WTC11 (cell line): ENCODE data around the gene NUAK1. TPM values are rescaled to one million over a fixed set of nuclear protein-coding genes. Genes with fewer than 3 reads are reported as not detected.

Source experiments
- ATAC-seq: fragments of 200-7000 bp; cut with Tn5 transposase; 2 replicates; pipeline ENCODE4 v1.10.0; 2021; ENCODE audit warnings: mild to moderate bottlenecking, moderate library complexity
- CTCF ChIA-PET: fragments of 300-600 bp; sonication (Branson Sonifier 250); formaldehyde crosslinking; loops from one replicate; lab custom pipeline; 2021; ENCODE audit warnings: antibody characterized with exemption; lab: Charles Lee
- POLR2A ChIA-PET: fragments of 350-600 bp; sonication (Branson Sonifier 250); formaldehyde crosslinking; loops from one replicate; lab custom pipeline; 2021; ENCODE audit warnings: antibody characterized with exemption; lab: Charles Lee
- DNase-seq: peaks from one replicate; pipeline ENCODE4 v3.0.0; 2021; ENCODE audit warnings: low spot score
- H3K27ac Mint-ChIP-seq: 2 replicates; pipeline ENCODE4 v1.8.0; 2021; ENCODE audit warnings: mixed read lengths
- H3K27me3 Mint-ChIP-seq: 2 replicates; pipeline ENCODE4 v1.8.0; 2021; ENCODE audit warnings: low read depth, mild to moderate bottlenecking, moderate library complexity, mixed read lengths
- H3K36me3 Mint-ChIP-seq: 2 replicates; pipeline ENCODE4 v1.8.0; 2021; ENCODE audit warnings: mixed read lengths
- H3K4me1 Mint-ChIP-seq: 2 replicates; pipeline ENCODE4 v1.8.0; 2022; ENCODE audit warnings: mixed read lengths
- H3K4me3 Mint-ChIP-seq: 2 replicates; pipeline ENCODE4 v1.8.0; 2021; ENCODE audit warnings: mild to moderate bottlenecking, moderate library complexity, mixed read lengths
- H3K9me3 Mint-ChIP-seq: 2 replicates; pipeline ENCODE4 v1.8.0; 2021; ENCODE audit warnings: mixed read lengths
- AFF4 ChIP-seq: sonication (generic); formaldehyde crosslinking; IDR thresholded peaks from 2 replicates; pipeline ENCODE4 v1.8.1; 2023; ENCODE audit warnings: mild to moderate bottlenecking, missing genetic modification reagents, borderline replicate concordance
- ATF1 ChIP-seq: sonication (generic); formaldehyde crosslinking; IDR thresholded peaks from 2 replicates; pipeline ENCODE4 v1.8.1; 2023; ENCODE audit warnings: mild to moderate bottlenecking, moderate library complexity, missing genetic modification reagents
- JAZF1 ChIP-seq: fragments of 250-450 bp; sonication (Bioruptor Pico); IDR thresholded peaks from 2 replicates; pipeline ENCODE4 v1.9.0; 2021; ENCODE audit warnings: moderate library complexity, mild to moderate bottlenecking, inconsistent platforms
- NR3C1 ChIP-seq: sonication (generic); formaldehyde crosslinking; conservative IDR thresholded peaks from 2 replicates; pipeline ENCODE4 v1.8.1; 2023; ENCODE audit warnings: low read depth, mild to moderate bottlenecking, missing genetic modification reagents
- PRDM15 ChIP-seq: sonication (generic); formaldehyde crosslinking; IDR thresholded peaks from 2 replicates; pipeline ENCODE4 v1.8.0; 2022; ENCODE audit warnings: missing genetic modification reagents
- PRRX2 ChIP-seq: fragments of 250-450 bp; sonication (Bioruptor Pico); IDR thresholded peaks from 2 replicates; pipeline ENCODE4 v1.8.0; 2021; ENCODE audit warnings: mild to moderate bottlenecking
- RORB ChIP-seq: fragments of 250-450 bp; sonication (Bioruptor Pico); IDR thresholded peaks from 2 replicates; pipeline ENCODE4 v1.9.0; 2021; ENCODE audit warnings: mild to moderate bottlenecking
- SOX15 ChIP-seq: fragments of 250-450 bp; sonication (Bioruptor Pico); IDR thresholded peaks from 2 replicates; pipeline ENCODE4 v1.9.0; 2021; ENCODE audit warnings: mild to moderate bottlenecking
- USF2 ChIP-seq: sonication (generic); formaldehyde crosslinking; IDR thresholded peaks from 2 replicates; pipeline ENCODE4 v1.8.1; 2023; ENCODE audit warnings: mild to moderate bottlenecking, missing genetic modification reagents, moderate library complexity
- ZBTB43 ChIP-seq: sonication (generic); formaldehyde crosslinking; IDR thresholded peaks from 2 replicates; pipeline ENCODE4 v1.8.1; 2023; ENCODE audit warnings: mild to moderate bottlenecking, missing genetic modification reagents
- ZNF121 ChIP-seq: sonication (generic); formaldehyde crosslinking; IDR thresholded peaks from 2 replicates; pipeline ENCODE4 v1.8.0; 2023; ENCODE audit warnings: missing genetic modification reagents
- ZNF671 ChIP-seq: fragments of 250-450 bp; sonication (Bioruptor Pico); IDR thresholded peaks from 2 replicates; pipeline ENCODE4 v1.8.0; 2021; ENCODE audit warnings: mild to moderate bottlenecking
- total RNA-seq: library from RNA; stranded (reverse); gene quantifications from 3 replicates; pipeline ENCODE4 v1.2.3, GENCODE V29; 2021
- TF ChIP-seq, protein P1 (sequence below): sonication (generic); formaldehyde crosslinking; IDR thresholded peaks from 2 replicates; pipeline ENCODE4 v1.8.1; 2022; ENCODE audit warnings: mild to moderate bottlenecking, moderate library complexity, missing genetic modification reagents
- TF ChIP-seq, protein P2 (sequence below): fragments of 250-450 bp; sonication (Bioruptor Pico); IDR thresholded peaks from 2 replicates; pipeline ENCODE4 v1.9.0; 2021; ENCODE audit warnings: mild to moderate bottlenecking, borderline replicate concordance

The NUAK1 gene
- total RNA-seq, 1 experiment from 2014 or later = 15.9 TPM

- peaks cover 4% of the 10 kb centered on the region for H3K9me3 Mint-ChIP-seq
- peaks cover 14% of the 10 kb centered on the region for H3K4me1 Mint-ChIP-seq
- H3K4me3 Mint-ChIP-seq = no peak overlapping the region
- DNase-seq = no peak
- H3K27ac Mint-ChIP-seq = no peak overlapping the region
- no peaks in the 10 kb centered on the region for H3K27me3 Mint-ChIP-seq
- no peak for ATAC-seq
- ChIA-PET POLR2A (no interaction called here), CTCF (no interaction called here)
- TF ChIP-seq, protein P1, sequence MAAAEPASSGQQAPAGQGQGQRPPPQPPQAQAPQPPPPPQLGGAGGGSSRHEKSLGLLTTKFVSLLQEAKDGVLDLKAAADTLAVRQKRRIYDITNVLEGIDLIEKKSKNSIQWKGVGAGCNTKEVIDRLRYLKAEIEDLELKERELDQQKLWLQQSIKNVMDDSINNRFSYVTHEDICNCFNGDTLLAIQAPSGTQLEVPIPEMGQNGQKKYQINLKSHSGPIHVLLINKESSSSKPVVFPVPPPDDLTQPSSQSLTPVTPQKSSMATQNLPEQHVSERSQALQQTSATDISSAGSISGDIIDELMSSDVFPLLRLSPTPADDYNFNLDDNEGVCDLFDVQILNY (CRISPR knock-in tag) = no peak
- no peak for TF ChIP-seq USF2 (CRISPR knock-in tag)
- TF ChIP-seq ZNF121 (CRISPR knock-in tag) = no peak
- TF ChIP-seq AFF4 = no peak
- no peak for TF ChIP-seq JAZF1 (CRISPR knock-in tag)
- no peaks in the 10 kb centered on the region for H3K36me3 Mint-ChIP-seq
Observed at GRCh38 chr12:106049546-106049945, 89.2 kb downstream of the NUAK1 start.

DNA sequence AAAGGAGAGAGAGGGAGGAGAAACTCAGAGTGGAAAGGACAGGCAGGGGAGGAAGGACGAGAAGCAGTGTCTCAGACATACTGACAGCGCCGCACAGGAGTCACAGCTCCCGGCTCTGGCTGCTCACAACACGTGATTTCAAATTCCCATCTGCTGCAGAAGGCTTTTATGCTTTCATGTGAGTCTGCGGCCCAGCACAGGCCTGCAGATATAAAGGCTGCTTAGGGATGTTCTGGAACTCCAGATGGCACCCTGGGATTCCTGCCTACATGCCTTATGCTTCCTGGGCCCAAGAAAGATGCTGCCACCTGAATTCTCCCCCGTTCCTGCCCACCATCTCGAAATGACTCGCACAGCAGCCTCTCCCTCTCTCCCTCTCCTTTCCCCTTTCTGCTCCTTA is 89.6 kb downstream of the NUAK1 start:
- Mint-ChIP-seq H3K9me3 (peaks cover 3% of the 10 kb centered on the region), H3K4me3 (no peak overlapping the region), H3K4me1 (peaks cover 14% of the 10 kb centered on the region), H3K27me3 (no peaks in the 10 kb centered on the region), H3K27ac (no peak overlapping the region), H3K36me3 (no peaks in the 10 kb centered on the region)
- ChIA-PET CTCF (no interaction called here), POLR2A (no interaction called here)
- no peak for DNase-seq
- TF ChIP-seq ATF1 (CRISPR knock-in tag) = no peak
- no peak for TF ChIP-seq PRRX2
- TF ChIP-seq ZNF671 (CRISPR knock-in tag) = no peak
- ATAC-seq = no peak

- Mint-ChIP-seq H3K9me3 (no peaks in the 10 kb centered on the region), H3K27ac (no peak overlapping the region), H3K4me3 (no peak overlapping the region), H3K4me1 (peaks cover 9% of the 10 kb centered on the region), H3K36me3 (no peaks in the 10 kb centered on the region), H3K27me3 (no peaks in the 10 kb centered on the region)
- ChIA-PET POLR2A (no interaction called here), CTCF (no interaction called here)
- no peak for TF ChIP-seq SOX15 (CRISPR knock-in tag)
- TF ChIP-seq ZNF121 (CRISPR knock-in tag) = no peak
- DNase-seq = no peak
- no peak for ATAC-seq
Observed at GRCh38 chr12:106048676-106049075, 90.1 kb downstream of the NUAK1 start.

GRCh38 chr12:106048016-106048415 is 90.7 kb downstream of the NUAK1 start:
- Mint-ChIP-seq H3K36me3 (no peaks in the 10 kb centered on the region), H3K27me3 (no peaks in the 10 kb centered on the region), H3K27ac (no peak overlapping the region), H3K4me1 (peaks cover 4% of the 10 kb centered on the region; the same call in 1 of the 2 replicates), H3K4me3 (no peak overlapping the region), H3K9me3 (no peaks in the 10 kb centered on the region)
- ChIA-PET POLR2A (no interaction called here), CTCF (no interaction called here)
- DNase-seq = no peak
- no peak for ATAC-seq
- TF ChIP-seq PRDM15 (CRISPR knock-in tag) (no peak), ZBTB43 (CRISPR knock-in tag) (no peak), RORB (CRISPR knock-in tag) (no peak), NR3C1 (no peak)
- TF ChIP-seq, protein P2, sequence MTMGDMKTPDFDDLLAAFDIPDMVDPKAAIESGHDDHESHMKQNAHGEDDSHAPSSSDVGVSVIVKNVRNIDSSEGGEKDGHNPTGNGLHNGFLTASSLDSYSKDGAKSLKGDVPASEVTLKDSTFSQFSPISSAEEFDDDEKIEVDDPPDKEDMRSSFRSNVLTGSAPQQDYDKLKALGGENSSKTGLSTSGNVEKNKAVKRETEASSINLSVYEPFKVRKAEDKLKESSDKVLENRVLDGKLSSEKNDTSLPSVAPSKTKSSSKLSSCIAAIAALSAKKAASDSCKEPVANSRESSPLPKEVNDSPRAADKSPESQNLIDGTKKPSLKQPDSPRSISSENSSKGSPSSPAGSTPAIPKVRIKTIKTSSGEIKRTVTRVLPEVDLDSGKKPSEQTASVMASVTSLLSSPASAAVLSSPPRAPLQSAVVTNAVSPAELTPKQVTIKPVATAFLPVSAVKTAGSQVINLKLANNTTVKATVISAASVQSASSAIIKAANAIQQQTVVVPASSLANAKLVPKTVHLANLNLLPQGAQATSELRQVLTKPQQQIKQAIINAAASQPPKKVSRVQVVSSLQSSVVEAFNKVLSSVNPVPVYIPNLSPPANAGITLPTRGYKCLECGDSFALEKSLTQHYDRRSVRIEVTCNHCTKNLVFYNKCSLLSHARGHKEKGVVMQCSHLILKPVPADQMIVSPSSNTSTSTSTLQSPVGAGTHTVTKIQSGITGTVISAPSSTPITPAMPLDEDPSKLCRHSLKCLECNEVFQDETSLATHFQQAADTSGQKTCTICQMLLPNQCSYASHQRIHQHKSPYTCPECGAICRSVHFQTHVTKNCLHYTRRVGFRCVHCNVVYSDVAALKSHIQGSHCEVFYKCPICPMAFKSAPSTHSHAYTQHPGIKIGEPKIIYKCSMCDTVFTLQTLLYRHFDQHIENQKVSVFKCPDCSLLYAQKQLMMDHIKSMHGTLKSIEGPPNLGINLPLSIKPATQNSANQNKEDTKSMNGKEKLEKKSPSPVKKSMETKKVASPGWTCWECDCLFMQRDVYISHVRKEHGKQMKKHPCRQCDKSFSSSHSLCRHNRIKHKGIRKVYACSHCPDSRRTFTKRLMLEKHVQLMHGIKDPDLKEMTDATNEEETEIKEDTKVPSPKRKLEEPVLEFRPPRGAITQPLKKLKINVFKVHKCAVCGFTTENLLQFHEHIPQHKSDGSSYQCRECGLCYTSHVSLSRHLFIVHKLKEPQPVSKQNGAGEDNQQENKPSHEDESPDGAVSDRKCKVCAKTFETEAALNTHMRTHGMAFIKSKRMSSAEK (CRISPR knock-in tag) = no peak
